GM19099 (cell line): ENCODE data around the gene TMC6.

Experiments used
- POLR2A ChIP-seq: IDR thresholded peaks from 3 replicates; pipeline ENCODE4 v1.6.1; 2011; ENCODE audit warnings: low read depth; ENCODE audit not compliant: insufficient read length; ENCODE audit errors: extremely low read depth

TMC6 gene

DNA sequence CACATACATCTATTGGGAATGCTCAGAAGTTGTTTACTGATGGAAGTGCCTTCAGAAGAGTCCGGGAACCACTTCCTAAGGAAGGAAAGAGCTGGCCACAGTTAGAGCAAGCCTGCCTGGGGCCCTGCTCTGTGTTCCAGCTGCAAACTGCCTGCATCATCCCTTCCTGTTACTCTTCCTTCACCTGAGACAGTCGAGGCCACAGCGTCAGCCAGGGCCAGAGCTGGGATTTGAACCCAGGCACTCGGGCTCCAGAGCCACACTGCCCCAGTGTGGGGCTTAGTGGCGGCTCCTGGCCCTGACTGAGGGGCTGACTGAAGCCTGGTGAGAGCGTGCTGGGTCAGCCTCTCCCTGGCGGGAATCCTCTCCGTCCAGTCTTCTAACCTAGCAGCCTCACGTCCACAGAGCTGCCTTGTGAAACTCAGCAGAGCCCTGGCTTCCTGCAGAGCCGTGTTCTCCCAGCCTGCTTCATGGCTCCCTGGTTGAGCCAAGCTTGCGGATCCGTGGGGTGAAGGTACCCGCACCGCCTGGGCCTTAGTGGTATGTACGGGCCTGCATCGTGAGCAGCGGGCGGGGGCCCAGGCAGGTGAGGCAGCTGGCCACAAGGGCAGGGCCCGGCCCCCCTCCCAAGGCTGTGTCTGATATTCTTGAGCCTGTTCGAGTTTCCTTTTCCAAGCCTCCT lies 13.0 kb upstream of the TMC6 start:
- TF ChIP-seq POLR2A, result no peak

DNA sequence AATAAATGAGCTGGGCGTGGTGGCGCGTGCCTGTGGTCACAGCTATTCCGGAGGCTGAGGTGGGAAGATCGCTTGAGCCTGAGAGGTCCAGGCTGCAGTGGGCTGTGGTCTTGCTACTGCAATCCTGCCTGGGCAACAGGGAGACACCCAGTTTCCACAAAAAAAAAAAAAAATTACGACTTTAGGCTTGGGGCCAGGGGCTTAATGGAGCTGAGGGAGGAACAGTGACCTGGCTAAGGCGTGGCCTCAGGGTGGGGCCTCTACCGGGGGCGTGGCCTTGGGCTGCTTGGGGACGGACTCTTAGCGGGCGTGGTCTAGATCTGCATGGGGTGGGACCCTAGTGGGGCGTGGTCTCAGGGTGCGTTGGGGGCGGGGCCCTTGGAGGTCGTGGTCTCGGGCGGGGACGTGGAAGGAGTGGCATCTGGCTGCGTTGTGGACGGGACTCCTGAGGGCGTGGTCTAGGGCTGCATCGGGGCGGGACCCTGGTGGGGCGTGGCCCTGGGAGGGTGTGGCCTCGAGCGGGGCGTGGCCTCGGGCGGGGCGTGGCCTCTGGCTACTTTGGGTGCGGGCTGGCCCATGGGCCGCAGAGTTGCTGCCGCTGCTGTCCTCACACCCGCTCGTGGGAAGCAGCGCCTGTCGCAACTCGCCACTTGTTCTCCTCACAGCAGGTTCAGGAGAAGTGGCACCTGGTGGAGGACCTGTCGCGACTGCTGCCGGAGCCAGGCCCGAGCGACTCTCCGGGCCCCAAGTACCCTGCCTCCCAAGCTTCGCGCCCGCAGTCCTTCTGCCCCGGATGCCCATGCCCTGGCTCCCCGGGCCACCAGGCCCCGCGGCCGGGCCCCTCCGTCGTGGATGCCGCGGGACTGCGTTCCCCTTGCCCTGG lies 11.9 kb upstream of the TMC6 start:
- peak; percentile 49 for TF ChIP-seq POLR2A

DNA sequence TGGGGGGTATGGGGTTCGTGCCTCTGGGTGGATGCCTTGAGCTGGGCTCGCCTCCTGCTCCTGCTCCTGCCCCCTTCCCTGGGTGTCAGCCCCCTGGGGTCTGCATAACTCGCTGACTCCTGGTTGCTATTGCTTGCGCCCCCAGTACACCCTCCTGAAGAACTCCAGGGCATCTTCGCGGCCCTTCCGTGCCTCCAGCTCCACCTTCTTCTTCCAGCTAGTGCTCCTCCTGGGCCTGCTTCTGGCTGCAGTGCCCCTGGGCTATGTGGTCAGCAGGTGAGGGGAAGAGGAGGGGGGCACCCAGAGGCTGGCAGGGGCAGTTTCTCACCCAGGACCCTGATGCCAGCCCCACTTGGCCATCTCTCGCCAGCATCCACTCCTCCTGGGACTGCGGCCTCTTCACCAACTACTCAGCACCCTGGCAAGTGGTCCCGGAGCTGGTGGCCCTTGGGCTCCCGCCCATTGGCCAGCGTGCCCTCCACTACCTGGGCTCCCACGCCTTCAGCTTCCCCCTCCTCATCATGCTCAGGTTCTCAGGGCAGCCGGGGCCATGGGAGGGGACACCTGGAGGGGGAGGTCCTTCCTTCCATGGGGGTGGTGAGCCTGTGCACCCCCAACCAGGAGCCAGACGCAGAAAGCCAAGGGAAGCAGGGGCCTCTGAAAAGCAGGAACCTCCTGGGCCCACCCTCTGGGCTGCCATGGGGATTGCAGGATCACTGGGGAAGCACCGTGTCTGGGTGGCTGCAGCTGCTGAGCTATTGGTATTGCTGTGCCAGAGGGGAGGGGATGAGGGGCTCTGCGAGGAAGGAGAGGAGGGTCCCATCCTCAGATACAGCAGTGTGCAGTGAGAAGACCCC lies 9.9 kb upstream of the TMC6 start:
- TF ChIP-seq POLR2A, result no peak

DNA sequence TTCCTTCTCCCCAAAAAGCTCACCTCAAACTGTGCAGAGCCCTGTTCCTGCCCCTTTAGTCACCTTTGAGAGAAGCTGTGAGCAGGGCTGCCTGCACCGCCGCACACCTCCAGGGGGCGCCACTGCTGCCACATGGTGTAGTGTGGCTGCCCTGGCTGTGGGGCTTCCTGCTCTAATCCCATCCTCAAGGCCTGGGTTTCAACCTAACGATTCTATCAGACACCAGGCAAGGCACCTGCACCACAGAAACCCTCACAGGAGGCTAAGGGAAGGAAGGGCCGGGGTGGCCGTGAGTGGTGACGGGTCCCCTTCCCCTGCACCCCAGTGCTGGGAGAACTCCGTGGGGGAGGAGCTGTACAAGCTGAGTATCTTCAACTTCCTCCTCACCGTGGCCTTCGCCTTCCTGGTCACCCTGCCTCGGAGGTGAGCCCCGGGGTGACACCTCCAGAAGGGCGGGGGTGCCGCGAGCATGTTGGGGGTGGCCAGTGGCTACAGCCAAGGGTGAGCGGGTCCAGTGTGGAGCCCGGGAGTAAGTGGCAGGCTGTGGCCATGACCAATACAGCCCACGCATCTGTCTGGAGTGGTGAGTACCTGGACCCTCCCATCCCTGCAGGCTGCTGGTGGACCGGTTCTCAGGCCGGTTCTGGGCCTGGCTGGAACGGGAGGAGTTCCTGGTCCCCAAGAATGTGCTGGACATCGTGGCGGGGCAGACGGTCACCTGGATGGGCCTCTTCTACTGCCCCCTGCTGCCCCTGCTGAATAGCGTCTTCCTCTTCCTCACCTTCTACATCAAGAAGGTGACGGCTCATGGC lies 9.0 kb upstream of the TMC6 start:
- TF ChIP-seq POLR2A, result no peak

DNA sequence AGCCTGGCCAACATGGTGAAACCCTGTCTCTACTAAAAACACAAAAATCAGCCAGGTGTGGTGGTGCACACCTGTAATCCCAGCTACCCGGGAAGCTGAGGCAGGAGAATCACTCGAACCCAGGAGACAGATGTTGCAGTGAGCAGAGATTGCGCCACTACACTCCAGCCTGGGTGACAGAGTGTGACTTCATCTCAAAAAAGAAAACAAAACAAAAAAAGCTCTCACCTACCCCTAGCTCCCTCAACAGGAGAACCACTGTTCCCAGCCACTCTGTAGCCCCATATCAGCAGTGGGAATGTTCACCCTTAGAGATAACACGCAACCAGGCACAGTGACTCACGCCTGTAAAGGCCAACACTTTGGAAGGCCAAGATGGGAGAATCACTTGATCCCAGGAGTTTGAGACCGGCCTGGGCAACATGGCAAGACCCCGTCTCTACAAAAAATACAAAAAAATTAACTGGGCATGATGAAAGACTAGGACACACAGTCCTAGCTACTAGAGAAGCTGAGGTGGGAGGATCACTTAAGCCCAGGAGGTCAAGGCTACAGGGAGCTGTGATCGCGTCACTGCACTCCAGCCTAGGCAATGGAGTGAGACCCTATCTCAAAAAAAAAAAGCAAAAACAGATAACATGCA lies 7.4 kb upstream of the TMC6 start:
- TF ChIP-seq POLR2A, result no peak

DNA sequence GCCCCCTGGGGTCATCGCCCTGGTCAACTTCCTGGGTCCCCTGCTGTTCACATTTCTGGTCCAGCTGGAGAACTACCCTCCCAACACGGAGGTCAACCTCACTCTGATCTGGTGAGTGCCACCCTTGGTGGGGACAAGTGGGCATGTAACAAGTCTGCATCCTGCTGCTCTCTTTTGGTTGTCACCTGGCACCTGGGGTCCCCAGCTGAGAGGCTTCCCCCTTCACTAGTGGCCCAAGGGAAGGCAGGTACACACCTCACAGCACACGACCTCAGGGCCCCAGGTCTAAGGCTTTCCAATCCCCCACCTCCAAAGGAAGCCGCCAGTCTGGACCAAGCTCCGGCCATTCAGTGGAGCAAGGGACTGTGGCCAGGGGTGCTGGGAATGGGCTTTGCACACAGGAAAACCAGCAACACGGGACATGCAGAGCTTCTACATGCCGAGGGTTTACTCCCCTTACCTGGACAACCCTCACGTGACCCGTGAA lies 6.4 kb upstream of the TMC6 start:
- peak; percentile 0 for TF ChIP-seq POLR2A

DNA sequence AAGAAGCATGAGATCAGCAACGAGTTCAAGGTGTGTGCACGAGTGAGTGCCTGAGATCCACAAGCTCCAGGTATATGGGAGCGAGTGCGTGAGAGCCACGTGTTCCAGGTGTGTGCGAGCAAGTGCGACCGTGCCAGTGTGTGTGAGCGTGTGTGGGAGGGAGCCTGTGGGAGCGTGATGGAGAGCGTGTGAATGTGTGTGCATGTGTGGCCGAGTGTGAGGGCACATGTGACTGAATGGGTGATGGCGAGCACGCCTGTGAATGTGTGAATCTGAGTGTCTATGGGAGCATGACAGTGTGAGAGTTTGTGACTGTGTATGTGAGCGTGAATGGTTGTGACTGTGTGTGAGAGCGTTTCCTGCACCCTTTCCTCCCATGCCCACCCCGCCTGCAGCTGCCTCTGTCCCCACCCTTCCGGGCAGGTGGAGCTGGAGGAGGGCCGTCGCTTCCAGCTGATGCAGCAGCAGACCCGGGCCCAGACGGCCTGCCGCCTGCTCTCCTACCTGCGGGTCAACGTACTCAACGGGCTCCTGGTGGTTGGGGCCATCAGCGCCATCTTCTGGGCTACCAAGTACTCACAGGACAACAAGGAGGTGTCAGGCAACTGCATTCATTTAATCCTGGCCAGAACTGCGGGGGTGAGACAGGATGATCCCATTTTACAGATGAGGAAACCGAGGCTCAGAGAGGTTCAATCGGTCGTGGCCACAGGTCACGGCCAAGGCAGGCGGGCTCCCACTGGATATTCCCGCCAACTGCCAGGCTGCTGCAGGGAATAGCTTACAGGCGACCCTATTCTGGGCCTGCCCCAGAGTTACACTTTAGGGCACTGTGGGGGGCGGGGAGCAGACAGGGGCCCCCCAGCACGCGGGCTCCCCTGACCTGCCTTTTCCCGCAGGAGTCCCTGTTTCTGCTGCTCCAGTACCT lies 5.7 kb upstream of the TMC6 start:
- TF ChIP-seq POLR2A, result peak; percentile 46

DNA sequence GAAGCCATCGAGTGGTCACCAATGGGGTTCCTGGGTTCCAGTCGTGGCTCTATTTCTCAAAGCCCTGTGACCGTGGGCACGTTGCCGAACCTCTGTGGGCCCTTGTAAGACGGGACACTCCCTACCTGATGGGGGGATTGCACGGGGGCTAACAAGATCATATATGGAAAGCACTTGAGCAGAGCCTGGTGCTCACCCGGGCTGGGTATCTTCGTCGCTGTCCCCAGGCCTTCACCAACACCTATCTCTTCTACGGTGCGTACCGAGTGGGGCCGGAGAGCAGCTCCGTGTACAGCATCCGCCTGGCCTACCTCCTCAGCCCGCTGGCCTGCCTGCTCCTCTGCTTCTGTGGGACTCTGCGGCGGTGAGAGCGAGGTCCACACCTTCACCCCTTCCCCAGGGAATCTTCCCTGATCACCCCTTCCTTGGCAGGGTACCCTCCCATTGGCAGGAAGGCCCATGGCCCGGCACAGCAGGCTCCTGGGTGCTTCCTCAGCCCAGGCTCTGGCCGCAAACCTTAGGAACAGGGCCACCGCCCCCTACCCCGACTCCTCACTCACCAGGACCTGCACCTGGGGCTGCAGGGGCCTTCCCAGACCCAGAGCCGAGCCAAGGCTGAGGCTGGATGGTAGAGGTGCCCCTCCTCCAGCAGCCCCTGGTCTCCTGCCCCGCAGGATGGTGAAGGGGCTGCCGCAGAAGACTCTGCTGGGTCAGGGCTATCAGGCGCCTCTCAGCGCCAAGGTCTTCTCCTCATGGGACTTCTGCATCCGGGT lies 4.8 kb upstream of the TMC6 start:
- no peak for TF ChIP-seq POLR2A

DNA sequence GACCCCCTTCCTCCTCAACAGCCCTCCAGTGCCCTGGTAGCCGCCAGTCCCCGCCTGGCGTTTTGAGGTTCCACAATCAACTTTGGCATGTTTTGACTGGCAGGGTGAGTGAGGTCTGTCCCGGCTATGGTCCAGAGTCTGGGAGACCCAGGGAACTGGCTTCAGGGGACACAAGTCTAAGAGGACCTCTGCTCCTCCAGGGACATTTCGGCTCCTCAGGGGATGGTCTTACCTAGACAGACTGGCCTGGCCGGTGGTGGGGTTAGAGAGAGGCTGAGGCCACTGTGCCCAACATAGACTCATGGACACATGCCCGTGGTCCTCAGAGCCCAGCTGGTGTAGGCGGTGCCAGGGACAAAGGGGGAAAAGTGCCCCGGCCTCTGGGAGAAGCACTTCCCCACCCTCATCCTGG lies 4.2 kb upstream of the TMC6 start:
- TF ChIP-seq POLR2A, result no peak

DNA sequence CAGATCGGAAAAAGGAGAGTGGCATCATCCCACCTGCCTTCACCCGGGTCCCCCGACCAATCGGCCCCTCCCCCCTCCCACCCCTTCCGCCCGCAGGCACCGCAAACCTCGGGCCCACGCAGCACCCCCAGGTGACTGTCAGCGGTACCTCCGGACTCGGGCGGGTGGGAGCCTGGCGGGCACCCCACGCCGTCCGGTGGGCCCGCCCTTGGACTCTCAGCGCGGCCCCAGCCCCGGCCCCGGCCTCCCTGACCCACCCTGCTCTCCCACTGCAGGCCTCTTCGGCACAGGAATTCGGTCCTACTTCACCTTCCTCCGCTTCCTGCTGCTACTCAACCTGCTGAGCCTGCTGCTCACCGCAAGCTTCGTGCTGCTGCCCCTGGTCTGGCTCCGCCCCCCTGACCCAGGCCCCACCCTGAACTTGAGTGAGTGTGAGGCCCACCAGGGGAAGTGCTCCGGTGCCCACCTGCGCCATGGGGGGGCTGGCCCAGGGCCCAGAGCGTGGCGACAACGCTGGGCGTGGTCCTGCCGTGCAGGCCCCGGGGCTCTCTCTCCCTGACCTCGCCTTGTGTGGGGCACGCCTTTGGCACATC lies 3.6 kb upstream of the TMC6 start:
- peak; percentile 64 for TF ChIP-seq POLR2A

DNA sequence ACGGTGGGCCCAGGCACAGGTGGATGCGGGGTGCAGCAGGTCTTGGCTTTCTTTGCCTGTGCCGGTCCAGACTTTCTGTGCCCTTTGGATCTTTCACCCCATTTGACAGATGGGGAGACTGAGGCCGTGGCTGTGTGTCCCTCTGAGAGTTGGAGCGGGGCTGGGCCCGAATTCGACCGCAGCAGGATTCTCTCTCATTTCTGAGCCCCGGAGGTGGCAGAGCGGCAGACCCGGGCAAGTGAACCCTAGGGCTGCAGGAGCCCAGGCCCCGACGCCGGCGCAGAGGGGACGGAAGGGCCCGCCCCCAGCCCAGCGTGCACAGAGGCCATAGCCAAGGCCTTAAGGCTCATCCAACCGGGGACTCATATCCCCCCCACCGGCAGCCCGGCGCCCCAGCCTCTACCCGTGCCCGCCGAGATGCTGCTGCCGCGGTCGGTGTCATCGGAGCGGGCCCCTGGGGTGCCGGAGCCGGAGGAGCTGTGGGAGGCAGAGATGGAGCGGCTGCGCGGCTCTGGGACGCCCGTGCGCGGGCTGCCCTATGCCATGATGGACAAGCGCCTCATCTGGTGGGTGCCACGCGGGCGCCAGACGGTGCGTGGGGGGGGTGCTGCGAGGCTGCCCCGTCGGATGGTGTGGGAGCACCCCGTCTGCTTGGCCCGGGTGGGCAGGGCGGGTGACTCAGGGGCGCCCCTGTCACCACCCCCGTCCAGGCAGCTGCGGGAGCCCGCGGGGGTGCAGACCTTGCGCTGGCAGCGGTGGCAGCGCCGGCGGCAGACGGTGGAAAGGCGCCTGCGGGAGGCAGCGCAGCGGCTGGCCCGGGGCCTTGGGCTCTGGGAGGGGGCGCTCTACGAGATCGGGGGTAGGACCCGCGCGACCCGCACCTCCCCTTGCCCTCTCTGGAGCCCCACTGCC lies 2.9 kb upstream of the TMC6 start:
- TF ChIP-seq POLR2A, result peak; percentile 41
